IMR-90 (cell line): ENCODE results near the gene PTPRQ. TPM values are rescaled to one million over a fixed set of nuclear protein-coding genes. Genes with fewer than 3 reads are reported as not detected.

Experiments used
- ATAC-seq: fragments of 200-7000 bp; cut with Tn5 transposase; 2 replicates; pipeline ENCODE4 v1.9.1; 2020; ENCODE audit warnings: low read depth, mild to moderate bottlenecking, moderate library complexity
- BruUV-seq: library from RNA; stranded (reverse); fragments of 400-500 nt; replicated peaks from 2 replicates; lab custom pipeline; 2021; lab: Mats Ljungman, UMichigan
- CTCF ChIA-PET: fragments of 300-600 bp; formaldehyde crosslinking; extraction: SDS; loops from one replicate; lab custom pipeline; 2021; ENCODE audit warnings: antibody characterized with exemption; lab: Yijun Ruan, JAX
- POLR2A ChIA-PET: fragments of 300-600 bp; sonication (Branson Sonifier 250); formaldehyde crosslinking; loops from one replicate; lab custom pipeline; 2022; ENCODE audit warnings: antibody characterized with exemption; ENCODE audit not compliant: unreplicated experiment; lab: Charles Lee
- DNase-seq: peaks from one replicate; pipeline ENCODE4 v3.0.0; 2013
- H2AFZ ChIP-seq: replicated peaks from 2 replicates; pipeline ENCODE3; 2013; ENCODE audit warnings: low read length, mild to moderate bottlenecking; ENCODE audit not compliant: poor library complexity
- H2AK5ac ChIP-seq: 2 replicates; pipeline ENCODE4 v1.6.1; 2013; ENCODE audit warnings: low read depth, low read length, inconsistent platforms
- H2AK9ac ChIP-seq: replicated peaks from 2 replicates; pipeline ENCODE3; 2013; ENCODE audit warnings: mild to moderate bottlenecking, low read depth, low read length, moderate library complexity; ENCODE audit not compliant: poor library complexity
- H2BK120ac ChIP-seq: 2 replicates; pipeline ENCODE4 v1.6.1; 2013; ENCODE audit warnings: low read depth, low read length, inconsistent platforms
- H2BK15ac ChIP-seq: 3 replicates; pipeline ENCODE4 v1.6.1; 2013; ENCODE audit warnings: low read depth, low read length, inconsistent platforms
- H2BK20ac ChIP-seq: 2 replicates; pipeline ENCODE4 v1.6.1; 2013; ENCODE audit warnings: low read depth, mild to moderate bottlenecking, inconsistent platforms, low read length, moderate library complexity
- H2BK5ac ChIP-seq: 2 replicates; pipeline ENCODE4 v1.6.1; 2013; ENCODE audit warnings: mild to moderate bottlenecking, low read depth, low read length, inconsistent platforms; ENCODE audit not compliant: poor library complexity, severe bottlenecking
- H3K14ac ChIP-seq: replicated peaks from 2 replicates; pipeline ENCODE4 v1.6.1; 2013; ENCODE audit warnings: low read depth, low read length, inconsistent platforms
- H3K18ac ChIP-seq: 2 replicates; pipeline ENCODE4 v1.6.1; 2013; ENCODE audit warnings: low read depth, low read length, control low read depth
- H3K23ac ChIP-seq: 2 replicates; pipeline ENCODE4 v1.6.1; 2013; ENCODE audit warnings: low read depth, low read length, inconsistent platforms
- H3K27ac ChIP-seq: 2 replicates; pipeline ENCODE4 v1.5.1; 2013; ENCODE audit warnings: mild to moderate bottlenecking, control low read depth, low read length; ENCODE audit not compliant: insufficient read depth
- H3K27me3 ChIP-seq: 2 replicates; pipeline ENCODE4 v1.6.1; 2013; ENCODE audit warnings: low read length; ENCODE audit not compliant: control insufficient read depth, insufficient read depth
- H3K36me3 ChIP-seq: 2 replicates; pipeline ENCODE4 v1.6.1; 2013; ENCODE audit warnings: low read length, mixed read lengths; ENCODE audit not compliant: control insufficient read depth, insufficient read depth
- H3K4ac ChIP-seq: 2 replicates; pipeline ENCODE4 v1.6.1; 2013; ENCODE audit warnings: low read depth, low read length, inconsistent platforms
- H3K4me1 ChIP-seq: 2 replicates; pipeline ENCODE4 v1.6.1; 2013; ENCODE audit warnings: low read length, mixed read lengths; ENCODE audit not compliant: control insufficient read depth, insufficient read depth
- H3K4me2 ChIP-seq: 2 replicates; pipeline ENCODE4 v1.6.1; 2013; ENCODE audit warnings: low read depth, mild to moderate bottlenecking, control low read depth, low read length, moderate library complexity
- H3K4me3 ChIP-seq: 2 replicates; pipeline ENCODE4 v1.5.1; 2013; ENCODE audit warnings: low read depth, mild to moderate bottlenecking, control low read depth, low read length, moderate library complexity; ENCODE audit not compliant: insufficient read depth
- H3K56ac ChIP-seq: 2 replicates; pipeline ENCODE4 v1.6.1; 2013; ENCODE audit warnings: low read length, inconsistent platforms; ENCODE audit not compliant: insufficient read depth; ENCODE audit errors: extremely low read depth
- H3K79me1 ChIP-seq, 2 experiments: 2 replicates each; pipeline ENCODE4 v1.6.1; 2013; ENCODE audit warnings: low read length in 2 of 2, inconsistent platforms in 1 of 2, low read depth in 1 of 2
- H3K9ac ChIP-seq: 2 replicates; pipeline ENCODE4 v1.6.1; 2013; ENCODE audit warnings: low read depth, low read length, control low read depth
- H3K9me1 ChIP-seq: 2 replicates; pipeline ENCODE4 v1.6.1; 2013; ENCODE audit warnings: low read length, inconsistent platforms; ENCODE audit not compliant: insufficient read depth
- H3K9me3 ChIP-seq: 2 replicates; pipeline ENCODE4 v1.6.1; 2013; ENCODE audit warnings: low read length; ENCODE audit not compliant: control insufficient read depth, insufficient read depth
- H4K20me1 ChIP-seq: 2 replicates; pipeline ENCODE4 v1.6.1; 2013; ENCODE audit warnings: low read length, inconsistent platforms; ENCODE audit not compliant: insufficient read depth
- H4K5ac ChIP-seq: 2 replicates; pipeline ENCODE4 v1.6.1; 2013; ENCODE audit warnings: mild to moderate bottlenecking, low read depth, low read length, control low read depth
- H4K8ac ChIP-seq, 2 experiments: 2 replicates each; pipeline ENCODE4 v1.6.1; 2013; ENCODE audit warnings: low read depth in 2 of 2, low read length in 2 of 2, control low read depth in 1 of 2, inconsistent platforms in 1 of 2
- H4K91ac ChIP-seq: 2 replicates; pipeline ENCODE4 v1.6.1; 2013; ENCODE audit warnings: low read depth, low read length, inconsistent platforms; ENCODE audit not compliant: insufficient read depth
- BHLHE40 ChIP-seq: fragments of 150-350 bp; IDR thresholded peaks from 2 replicates; pipeline ENCODE4 v1.6.1; 2016; ENCODE audit warnings: mild to moderate bottlenecking, low read depth, low read length
- CEBPB ChIP-seq: IDR thresholded peaks from 2 replicates; pipeline ENCODE4 v1.6.1; 2012; ENCODE audit warnings: low read depth, low read length, improper control_type of control experiment
- ELK1 ChIP-seq: fragments of 150-350 bp; IDR thresholded peaks from 2 replicates; pipeline ENCODE4 v1.6.1; 2016; ENCODE audit warnings: low read depth, mild to moderate bottlenecking, low read length, moderate library complexity, borderline replicate concordance
- MAZ ChIP-seq: IDR thresholded peaks from 2 replicates; pipeline ENCODE4 v1.6.1; 2012; ENCODE audit warnings: low read depth, mild to moderate bottlenecking, low read length, improper control_type of control experiment, moderate library complexity, borderline replicate concordance
- MXI1 ChIP-seq: IDR thresholded peaks from 2 replicates; pipeline ENCODE4 v1.6.1; 2012; ENCODE audit warnings: low read depth, mild to moderate bottlenecking, low read length, moderate library complexity, borderline replicate concordance
- POLR2A ChIP-seq: IDR thresholded peaks from 2 replicates; pipeline ENCODE4 v1.6.1; 2012; ENCODE audit warnings: mild to moderate bottlenecking, low read depth, low read length
- RCOR1 ChIP-seq: IDR thresholded peaks from 2 replicates; pipeline ENCODE4 v1.6.1; 2012; ENCODE audit warnings: mild to moderate bottlenecking, low read length, improper control_type of control experiment; ENCODE audit not compliant: insufficient replicate concordance
- RFX5 ChIP-seq: IDR thresholded peaks from 2 replicates; pipeline ENCODE4 v1.8.0; 2012; ENCODE audit warnings: low read depth, mild to moderate bottlenecking, low read length, moderate library complexity
- WGBS, 2 experiments: methylation state at CpG; one replicate each; pipeline versions ENCODE4 v1.1.5 to v1.1.7; 2013; ENCODE audit warnings: missing lambda C conversion rate in 2 of 2; ENCODE audit not compliant: insufficient read length in 1 of 2; ENCODE audit errors: extremely low coverage in 2 of 2; 5-methylcytosine and 5-hydroxymethylcytosine counted together
- dilution Hi-C: fragments of 300-500 bp; cut with HindIII; formaldehyde crosslinking; loops from one replicate; pipeline ENCODE4 v1.14.3; 2018; ENCODE audit warnings: low sequenced_read_pairs; ENCODE audit not compliant: unreplicated experiment
- in situ Hi-C: fragments of 300-500 bp; cut with MboI; formaldehyde crosslinking; loops from 3 replicates; pipeline ENCODE4 v1.14.3; 2019; ENCODE audit warnings: low sequenced_read_pairs, inconsistent platforms, mixed read lengths
- intact Hi-C: fragments of 100-400 bp; cut with micrococcal nuclease; formaldehyde crosslinking; loops from 2 replicates; pipeline ENCODE4 v1.10.0; 2022
- polyA plus RNA-seq, 3 experiments: library from polyadenylated mRNA; depleted of rRNA; stranded (reverse); fragments of >200 nt; gene quantifications; 2 replicates each; pipeline ENCODE4 v1.2.3, GENCODE V29; 2012; ENCODE audit warnings: low replicate concordance in 1 of 3
- total RNA-seq: library from RNA; depleted of rRNA; stranded (reverse); fragments of >200 nt; gene quantifications from 2 replicates; pipeline ENCODE4 v1.2.3, GENCODE V29; 2012

PTPRQ gene
- total and polyA plus RNA-seq, 2 of the 4 experiments (the other 2 are of a cell fraction) = 0.96 to 1.4 TPM

- ATAC-seq = no peak
- no peak overlapping the region for H3K18ac ChIP-seq
- H3K9ac ChIP-seq = no peak overlapping the region
- H2AK5ac ChIP-seq = no peak overlapping the region
- no peak overlapping the region for H4K91ac ChIP-seq
- no peak overlapping the region for H3K27ac ChIP-seq
- no peak overlapping the region for H2BK120ac ChIP-seq
- H3K27me3 ChIP-seq = no peaks in the 10 kb centered on the region
- CTCF ChIA-PET = no interaction called here
- no peak overlapping the region for H4K5ac ChIP-seq
- no peaks in the 10 kb centered on the region for H3K9me3 ChIP-seq
- in situ Hi-C loops = no loop called here
- dilution Hi-C loops = no loop called here
- intact Hi-C loops = no loop called here
- no peak overlapping the region for H4K8ac ChIP-seq
- no peak overlapping the region for H3K23ac ChIP-seq
- no peak overlapping the region for H2BK5ac ChIP-seq
- no peak overlapping the region for H3K4ac ChIP-seq
- WGBS, 2 experiments = no CpG with 5 or more reads among the region's 3 CpGs
- H3K4me1 ChIP-seq = no peaks in the 10 kb centered on the region
- TF ChIP-seq RCOR1 (no peak), ELK1 (no peak), RFX5 (no peak), BHLHE40 (no peak), MAZ (no peak), MXI1 (no peak), CEBPB (no peak), POLR2A (no peak)
- H3K79me1 ChIP-seq = no peaks in the 10 kb centered on the region
- no peak overlapping the region for H3K14ac ChIP-seq
- H3K9me1 ChIP-seq = no peaks in the 10 kb centered on the region
- no peak overlapping the region for H2AFZ ChIP-seq
- BruUV-seq = no TSS peak
- H3K4me2 ChIP-seq = no peak overlapping the region
- no peaks in the 10 kb centered on the region for H4K20me1 ChIP-seq
- no peak overlapping the region for H2BK15ac ChIP-seq
- no peak for DNase-seq
- no peak overlapping the region for H3K56ac ChIP-seq
- POLR2A ChIA-PET = no interaction called here
- no peak overlapping the region for H2AK9ac ChIP-seq
- H2BK20ac ChIP-seq = no peak overlapping the region
- H3K36me3 ChIP-seq = no peaks in the 10 kb centered on the region
- H3K4me3 ChIP-seq = no peak overlapping the region
These were observed 277.3 kb downstream of the PTPRQ start for GRCh38 chr12:80721326-80721725.
